Measurements from ENCODE around the gene USP22.

USP22 gene

GRCh38 chr17:20960871-20961270, 81.9 kb downstream of the USP22 start:
- DNase-seq: no peak

- no peak for DNase-seq
Observed at GRCh38 chr17:20955427-20956323, 87.1 kb downstream of the USP22 start.

GRCh38 chr17:20954794-20955193, 88.0 kb downstream of the USP22 start:
- no peak for DNase-seq

GRCh38 chr17:20952183-20952582, 90.6 kb downstream of the USP22 start:
- DNase-seq: no peak

All from nucleus accumbens (tissue), 56 donors.